Caki2 (cell line): Measurements from ENCODE around the gene CABYR. TPM values are rescaled to one million over a fixed set of nuclear protein-coding genes. Genes with fewer than 3 reads are reported as not detected.

Experiments
- DNase-seq: peaks from one replicate; pipeline ENCODE4 v3.0.0-alpha.2; 2015; ENCODE audit warnings: low read depth
- in situ Hi-C: cut with HindIII; loops from 2 replicates; pipeline ENCODE4 v1.10.0; 2016; ENCODE audit warnings: low sequenced_read_pairs, low pct_unique_long_range_greater_than_20kb, mixed read lengths
- total RNA-seq: library from RNA; depleted of rRNA; stranded (reverse); fragments of >200 nt; shearing (Covaris generic); gene quantifications from 2 replicates; pipeline ENCODE4 v1.2.3, GENCODE V29; 2014; ENCODE audit warnings: low replicate concordance; rRNA removed

The CABYR gene
- total RNA-seq, 1 experiment from 2014 or later: 12.3 TPM

GRCh38 chr18:24208270-24209035 lies 69.6 kb downstream of the CABYR start:
- no peak for DNase-seq
- in situ Hi-C loops: no loop called here

GRCh38 chr18:24209558-24209957 lies 70.7 kb downstream of the CABYR start:
- in situ Hi-C loops: no loop called here
- DNase-seq: no peak

Other genes with a start within 250 kb of the CABYR start
- gene TTC39C, start 124.3 kb upstream of the CABYR start, total RNA-seq: 2.7 and 9.8 TPM in 2 replicates